NCI-H1694 (cell line): ENCODE data around the gene CHI3L1.
"Not testable (repeated sequence)": the region's sequence is repeated elsewhere in the genome, so short reads cannot be mapped to it uniquely, and the experiment has no call there.

ENCODE experiments used
- DNase-seq: peaks from one replicate; lab custom pipeline; 2025; lab: John Stamatoyannopoulos, UW

Gene CHI3L1

DNA sequence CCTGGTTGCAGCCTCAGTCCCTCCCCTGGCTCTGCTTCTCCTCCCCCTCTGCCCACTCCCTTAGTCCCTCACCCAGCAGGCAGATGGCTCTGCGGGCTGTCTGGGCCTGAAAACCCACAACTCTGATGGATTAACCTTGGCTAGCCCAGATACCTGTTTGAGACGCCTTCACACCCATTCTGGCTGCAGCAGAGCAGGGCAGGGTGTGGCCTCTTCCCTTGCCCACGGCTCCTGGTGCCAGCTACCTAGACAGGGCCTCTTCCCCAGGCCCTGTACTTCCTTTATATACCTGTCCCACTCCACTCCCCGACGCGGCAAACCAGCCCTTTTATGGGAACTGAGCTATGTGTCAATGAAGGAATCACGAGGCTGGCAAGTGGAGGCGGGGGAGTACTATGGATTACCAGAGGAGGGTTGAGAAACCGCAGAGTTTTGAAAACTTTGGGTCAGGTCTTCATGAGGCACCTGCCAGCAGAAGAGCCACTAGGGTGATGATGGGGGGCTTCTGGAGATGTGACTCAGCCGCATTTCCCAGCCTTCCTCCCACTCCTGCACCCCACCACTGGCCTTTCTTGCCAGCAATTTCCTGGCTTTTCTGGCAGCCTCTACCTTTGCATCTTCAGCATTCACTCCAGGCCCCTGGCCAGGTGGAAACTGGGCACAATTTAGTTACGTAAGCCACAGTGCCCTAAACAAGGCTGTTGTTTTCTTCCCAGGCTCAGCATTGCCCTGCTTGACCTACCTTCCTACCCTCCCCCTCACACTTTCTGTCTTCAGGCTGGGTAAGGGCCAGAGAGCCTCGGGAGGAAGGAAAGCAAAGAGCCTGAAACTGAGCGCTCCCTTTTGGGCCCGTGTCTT is at the start of gene CHI3L1:
Gene CHI3L1, minus strand, starts transcription at position 259 of the 858 bp plus-strand sequence. Its CDS starts 81 bp downstream, at position 178.
- DNase-seq, result no peak

DNA sequence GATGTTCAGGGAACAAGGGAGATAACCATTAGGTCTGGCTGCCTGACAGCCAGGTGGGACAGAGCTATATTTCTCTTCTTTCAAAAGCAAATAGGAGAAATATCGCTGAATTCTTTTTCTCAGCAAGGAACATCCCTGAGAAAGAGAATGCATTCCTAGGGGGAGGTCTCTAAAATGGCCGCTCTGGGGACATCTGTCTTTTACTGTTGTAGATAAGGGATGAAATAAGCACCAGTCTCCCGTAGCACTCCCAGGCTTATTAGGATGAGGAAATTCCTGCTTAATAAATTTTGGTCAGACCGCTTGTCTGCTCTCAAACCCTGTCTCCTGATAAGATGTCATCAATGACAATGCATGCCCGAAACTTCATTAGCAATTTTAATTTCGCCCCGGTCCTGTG is 48.4 kb upstream of the CHI3L1 start:
- not testable (repeated sequence) for DNase-seq

DNA sequence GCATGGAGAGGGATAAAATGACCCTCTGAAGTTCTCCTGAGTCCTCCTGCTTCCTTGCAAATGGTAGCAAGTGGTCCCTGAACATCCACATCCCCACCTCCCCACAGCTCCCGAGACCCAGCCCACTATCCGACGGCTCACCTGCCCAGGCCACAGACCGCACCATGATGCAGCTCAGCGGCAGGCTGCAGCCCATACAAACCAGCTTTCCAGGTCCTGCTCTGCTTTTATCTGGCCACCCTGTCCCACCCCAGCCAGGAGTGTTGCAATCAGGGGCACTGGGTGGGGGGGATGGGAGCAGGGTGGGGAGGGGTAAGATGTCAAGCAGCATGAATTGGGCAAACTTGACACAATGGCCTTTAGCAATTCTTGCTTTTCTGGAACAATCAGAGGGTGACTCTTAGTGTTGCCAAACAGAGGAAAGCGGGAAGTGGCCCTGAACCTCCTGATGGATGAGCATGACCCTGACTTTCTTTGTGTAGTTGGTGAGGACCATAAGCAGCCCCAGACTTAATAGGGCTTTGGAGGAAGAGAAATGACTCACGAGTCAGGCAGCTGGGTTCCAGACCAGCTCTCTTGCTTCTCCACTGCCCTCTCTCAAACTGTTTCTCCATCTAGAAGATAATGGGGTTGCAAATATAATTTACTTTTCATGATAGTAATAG is 43.1 kb upstream of the CHI3L1 start, which contains the start of gene CHIT1:
Gene CHIT1, minus strand, starts transcription at position 203 of the 665 bp plus-strand sequence. Its CDS starts 37 bp downstream, at position 166.
- no peak for DNase-seq

DNA sequence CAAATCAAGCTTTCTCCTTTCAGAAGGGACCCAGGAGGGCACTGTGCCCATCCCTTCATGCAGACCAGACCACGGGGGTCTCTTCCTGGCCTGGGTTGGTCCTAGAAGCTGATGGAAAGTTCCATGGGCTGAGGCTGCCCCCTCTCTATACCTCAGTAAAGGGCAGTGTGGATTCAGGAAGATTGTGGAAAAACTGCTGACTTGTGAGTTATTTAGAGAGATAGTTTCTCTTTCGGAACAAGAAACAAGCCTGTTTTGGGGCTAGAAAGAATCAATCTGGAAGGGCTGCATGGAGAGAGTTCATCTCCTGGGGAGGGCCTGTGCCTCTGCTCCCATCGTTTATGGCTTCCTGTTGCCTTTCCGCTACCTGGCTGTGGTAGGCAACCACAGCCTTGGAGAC is 42.2 kb upstream of the CHI3L1 start:
- no peak for DNase-seq

DNA sequence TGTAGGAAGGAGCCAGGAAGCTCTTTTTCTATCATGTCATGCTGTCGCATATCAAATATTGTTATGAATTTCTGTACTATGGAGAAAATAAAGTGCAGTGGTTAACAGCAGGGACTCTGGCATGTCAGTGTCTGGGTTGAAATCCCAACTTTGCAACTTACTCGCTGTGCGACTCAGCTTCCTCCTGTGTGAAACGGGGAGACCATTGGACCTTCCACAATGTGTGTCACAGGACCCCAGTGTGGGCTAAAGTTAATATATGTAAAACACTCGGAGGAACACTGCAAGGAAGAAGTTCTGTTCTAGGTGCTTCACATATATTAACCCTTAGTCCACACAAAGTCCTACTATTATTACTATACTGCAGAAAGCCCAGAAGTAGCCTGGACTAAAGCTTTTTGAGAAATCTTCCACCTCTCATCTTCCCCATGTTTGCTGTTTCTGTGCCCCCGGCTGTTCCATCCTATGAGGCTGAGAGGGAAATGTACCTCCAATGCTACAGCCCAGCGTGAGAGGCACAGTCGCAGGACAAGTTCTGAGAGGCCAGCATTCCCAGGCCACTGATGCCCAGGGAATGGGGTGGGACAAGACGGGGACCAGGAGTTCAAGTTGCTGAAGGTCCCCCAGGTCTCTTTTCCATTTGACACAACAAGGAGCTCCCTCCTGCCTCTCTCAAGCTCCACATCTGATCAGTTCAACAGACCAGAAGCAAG is 41.0 kb upstream of the CHI3L1 start:
- no peak for DNase-seq

DNA sequence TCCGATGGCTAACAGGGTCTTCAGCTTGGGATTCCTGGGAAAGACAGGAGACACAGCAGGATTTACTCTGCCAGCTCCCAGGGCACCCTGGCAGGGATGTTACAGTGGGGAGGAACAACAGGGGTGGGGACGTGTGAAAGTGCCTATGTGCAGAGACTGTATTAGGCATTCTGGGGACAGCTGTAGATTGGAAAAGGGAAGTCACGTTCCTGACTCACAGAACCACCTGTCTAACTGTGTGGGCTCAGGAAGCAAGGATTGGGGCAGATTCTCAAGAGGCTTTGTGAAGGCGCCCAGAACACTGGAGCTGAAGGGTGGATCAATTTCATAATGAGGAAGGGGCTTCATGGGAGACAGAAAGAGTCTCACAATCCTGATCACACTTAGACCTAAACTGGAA is 38.6 kb upstream of the CHI3L1 start:
- no peak for DNase-seq

DNA sequence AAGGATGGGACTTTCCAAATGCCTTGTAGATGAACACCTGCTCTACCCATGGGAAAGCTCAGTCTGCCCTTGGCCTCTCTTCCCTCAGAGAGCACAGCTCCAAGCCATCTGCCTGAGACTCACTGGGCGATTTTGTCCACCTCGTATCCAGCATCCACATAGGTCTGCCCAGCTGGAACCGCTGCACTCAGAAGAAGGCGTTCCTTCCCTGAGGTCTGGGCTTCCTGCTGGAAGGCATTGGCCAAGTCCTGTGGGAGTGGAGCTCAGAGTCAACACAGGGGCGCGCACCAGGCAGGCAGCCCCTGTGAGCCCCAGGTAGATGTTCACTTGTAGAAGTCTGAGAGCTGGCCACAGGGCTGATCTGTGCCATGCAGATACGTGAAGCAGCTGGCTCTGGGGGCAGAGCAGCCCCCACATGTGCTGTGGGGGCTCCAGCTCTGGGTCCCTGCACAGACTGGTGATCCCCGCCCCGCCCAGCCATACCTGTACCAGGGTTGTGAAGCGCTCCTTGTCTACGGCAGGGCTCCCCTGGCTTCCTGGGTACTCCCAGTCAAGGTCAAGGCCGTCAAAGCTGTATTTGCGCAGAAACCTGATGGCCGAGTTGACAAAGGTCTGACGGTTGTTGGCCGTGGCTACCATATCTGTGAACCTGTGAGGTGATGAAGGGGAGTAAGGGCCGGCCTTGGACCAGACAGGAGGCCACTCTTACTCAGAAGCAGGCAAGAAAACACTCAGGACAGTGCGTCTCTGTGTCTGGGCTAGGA is 36.7 kb upstream of the CHI3L1 start:
- DNase-seq, result no peak

DNA sequence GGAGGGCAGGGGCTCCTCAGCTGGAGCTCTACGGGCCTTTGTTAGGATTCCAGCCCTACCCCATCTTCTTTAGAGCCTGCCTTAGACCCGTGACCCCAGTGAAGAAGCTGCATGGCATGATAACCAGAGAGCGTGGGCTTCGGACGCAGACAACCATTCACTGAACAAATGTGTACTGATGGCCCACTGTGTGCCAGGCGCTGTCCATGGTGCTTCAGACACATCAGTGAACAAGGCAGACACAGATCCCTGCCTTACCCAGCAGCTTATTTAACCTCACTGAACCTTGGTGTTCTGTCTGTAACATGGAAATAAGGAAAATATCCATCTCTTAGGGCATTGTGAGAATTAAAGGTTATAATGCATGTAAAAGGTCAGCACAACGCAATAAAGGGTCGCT is 33.4 kb upstream of the CHI3L1 start:
- no peak for DNase-seq

DNA sequence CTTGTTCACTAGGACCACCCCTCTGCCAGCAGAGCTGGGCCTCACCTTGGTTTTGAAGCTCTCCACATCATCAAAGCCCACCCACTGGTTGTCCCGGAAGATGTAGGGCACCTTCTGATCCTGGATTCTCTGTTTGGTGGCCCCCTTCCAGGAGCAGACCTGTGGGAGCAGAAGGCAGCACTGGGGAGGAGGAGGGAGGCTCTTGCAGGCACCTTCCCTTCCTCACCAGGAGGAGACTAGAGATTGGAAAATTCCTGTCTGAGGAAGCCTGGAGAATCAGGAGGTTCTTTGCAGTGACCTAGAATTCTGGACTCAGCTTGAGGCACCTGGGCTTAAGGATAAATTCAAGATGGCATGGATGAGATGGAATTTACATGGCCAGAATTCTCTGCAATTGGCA is 32.7 kb upstream of the CHI3L1 start:
- DNase-seq, result no peak

DNA sequence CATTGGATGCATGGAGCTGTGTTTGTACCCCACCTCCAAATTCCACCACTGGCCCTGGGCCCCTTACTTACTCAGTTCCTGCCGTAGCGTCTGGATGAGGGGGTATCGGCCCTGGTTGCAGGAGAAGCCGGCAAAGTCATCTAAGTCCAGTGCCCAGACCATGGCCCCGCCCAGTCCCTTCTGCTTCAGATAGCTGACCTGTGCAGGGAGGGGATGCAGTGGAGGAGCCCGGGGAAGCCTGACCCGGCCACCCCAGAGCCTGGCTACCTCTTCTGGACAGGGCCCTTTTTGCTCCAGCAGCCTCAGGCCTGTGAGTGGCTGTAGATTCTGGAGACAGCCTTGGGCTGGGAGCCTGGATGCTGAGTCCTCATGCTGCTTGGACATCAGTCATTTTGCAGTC is 31.2 kb upstream of the CHI3L1 start:
- DNase-seq, result no peak

DNA sequence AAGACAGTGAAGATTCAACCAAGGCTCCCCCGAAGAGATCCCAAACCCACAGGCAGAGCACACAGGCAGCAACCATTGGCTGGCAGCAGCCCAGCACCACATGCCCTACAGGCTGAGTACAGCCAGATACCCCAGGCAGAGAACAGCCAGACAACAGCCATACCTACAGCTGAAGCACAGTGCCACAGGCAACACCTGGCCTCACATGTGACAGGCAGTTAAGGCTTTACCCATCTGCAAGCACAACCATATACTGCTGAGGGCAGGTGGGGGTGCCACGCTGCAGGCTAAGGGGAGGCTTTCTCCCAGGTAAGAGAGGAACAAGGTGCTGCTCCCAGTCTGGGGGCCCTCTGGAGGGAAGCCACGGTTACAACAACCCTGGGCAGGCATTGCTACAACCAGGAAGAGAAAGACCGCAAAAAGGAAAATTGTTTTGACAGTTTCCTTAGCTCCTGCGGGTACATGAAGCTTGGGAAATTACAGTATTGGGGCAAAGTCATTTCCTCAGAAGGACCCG is 30.7 kb upstream of the CHI3L1 start:
- no peak for DNase-seq

DNA sequence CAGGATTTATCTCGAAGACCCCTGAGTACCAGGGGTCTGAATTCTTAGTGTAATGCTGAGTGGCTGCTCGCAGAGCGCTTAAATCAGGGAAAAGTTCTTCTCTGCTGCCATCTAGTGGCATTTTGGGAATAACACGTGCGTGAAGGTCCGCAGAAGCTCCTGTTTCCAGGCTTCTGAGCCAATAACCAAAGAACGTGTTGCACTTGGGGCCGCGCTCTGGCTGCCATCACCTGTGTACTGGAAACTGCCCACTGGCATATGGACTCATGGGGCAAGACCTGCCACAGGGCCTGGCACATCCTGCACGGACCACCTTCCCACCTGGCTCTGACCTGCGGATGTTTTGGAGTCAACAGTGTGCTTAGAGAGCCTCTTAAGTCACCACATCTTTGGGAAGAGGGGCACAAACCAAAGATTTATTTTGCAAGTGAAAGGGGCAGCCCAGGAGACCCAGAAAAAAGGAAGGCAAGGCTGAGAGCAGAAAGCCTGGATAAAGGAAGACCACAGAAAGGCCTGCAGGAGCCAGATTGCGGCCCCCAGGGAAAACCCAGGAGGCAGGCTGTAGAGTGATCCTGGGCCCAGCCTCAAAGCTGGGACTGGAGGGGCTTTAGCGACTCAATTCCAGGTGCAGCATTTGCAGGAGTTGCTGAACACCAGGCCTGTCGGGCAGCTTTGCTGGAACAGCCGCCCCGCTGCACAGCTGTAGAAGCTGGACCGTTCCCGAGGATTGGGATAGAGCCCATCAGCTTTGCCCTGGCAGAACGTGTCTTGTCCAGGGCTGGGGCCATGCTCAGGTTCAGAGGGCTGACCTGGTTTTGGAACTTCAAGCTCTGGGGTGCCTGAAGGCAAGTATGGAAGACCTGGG is 30.0 kb upstream of the CHI3L1 start:
- DNase-seq, result peak; percentile 85

DNA sequence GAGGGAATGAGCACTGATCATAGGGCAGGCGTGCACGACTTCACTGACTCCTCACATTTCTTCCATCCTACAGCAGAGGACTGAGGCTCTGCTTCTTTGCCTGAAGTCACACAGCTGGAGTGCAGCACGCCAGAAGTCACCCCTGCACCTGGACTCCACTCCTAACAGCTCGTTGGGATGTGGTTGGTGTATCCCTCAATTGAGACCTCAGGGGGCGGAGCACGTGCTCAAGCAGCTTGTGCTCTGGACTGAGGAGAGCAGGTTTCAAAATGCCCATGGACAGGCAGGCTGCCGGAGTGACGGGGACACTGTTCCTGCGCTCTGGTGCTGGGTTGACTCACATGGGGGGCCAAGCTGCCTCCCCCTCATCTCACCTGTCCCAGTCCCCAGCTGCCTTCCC is 29.1 kb upstream of the CHI3L1 start:
- DNase-seq, result no peak

DNA sequence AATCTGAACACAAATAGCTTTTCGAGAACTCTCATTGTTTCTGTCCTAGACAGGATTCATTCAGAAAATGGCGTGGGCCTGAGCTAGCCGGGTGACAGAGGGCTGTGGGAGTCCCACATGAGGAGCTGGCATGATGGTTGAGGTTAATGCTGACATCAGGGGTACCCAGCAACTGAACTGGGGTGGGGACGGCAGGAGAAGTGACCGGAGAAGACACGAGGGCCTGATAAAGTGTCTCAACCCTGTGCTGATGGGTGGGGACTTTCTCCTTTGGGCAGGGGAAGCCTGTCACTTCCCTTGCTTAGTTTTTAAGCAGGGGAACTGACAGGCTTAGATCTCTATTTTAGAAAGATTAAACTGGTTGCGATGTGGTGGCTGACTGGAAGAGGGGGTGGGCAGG is 28.4 kb upstream of the CHI3L1 start:
- DNase-seq, result no peak

DNA sequence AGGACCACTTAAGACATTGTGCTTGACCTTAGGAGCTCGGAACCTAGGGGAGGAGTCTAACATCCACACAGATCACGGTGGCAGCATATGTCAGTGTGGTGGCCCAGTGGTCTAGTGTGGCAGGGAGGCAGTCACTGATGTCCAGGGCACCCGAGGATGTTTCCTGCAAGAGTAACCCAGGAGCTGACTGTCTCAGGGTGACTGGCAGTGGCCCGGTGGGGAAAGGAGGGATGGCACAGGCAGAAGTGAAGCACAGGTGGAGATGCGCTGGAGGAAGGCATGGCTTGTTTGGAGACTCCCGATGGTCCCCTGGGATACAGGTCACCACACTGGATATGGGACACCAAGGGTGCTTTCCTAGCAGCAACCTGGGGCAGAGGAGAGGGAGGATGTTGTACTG is 26.6 kb upstream of the CHI3L1 start:
- no peak for DNase-seq

DNA sequence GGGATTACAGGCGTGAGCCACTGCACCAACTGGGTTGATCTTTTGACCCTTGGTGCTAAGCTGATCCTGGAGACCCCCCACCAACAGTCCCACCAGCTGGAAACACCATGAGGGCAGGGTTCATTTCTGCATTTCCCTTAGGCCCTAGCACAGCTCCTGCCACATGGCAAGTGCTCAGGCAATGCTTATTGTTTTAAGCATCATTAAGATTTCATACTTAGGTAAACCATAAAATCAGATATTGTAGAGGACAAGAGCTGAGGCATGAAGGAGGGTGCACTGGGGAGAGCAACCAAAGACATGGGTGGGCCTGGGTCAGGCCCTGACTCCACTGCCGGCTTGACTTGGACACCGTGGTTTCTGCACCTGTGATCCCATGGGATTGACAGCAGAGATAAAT is 25.3 kb upstream of the CHI3L1 start:
- DNase-seq, result no peak

DNA sequence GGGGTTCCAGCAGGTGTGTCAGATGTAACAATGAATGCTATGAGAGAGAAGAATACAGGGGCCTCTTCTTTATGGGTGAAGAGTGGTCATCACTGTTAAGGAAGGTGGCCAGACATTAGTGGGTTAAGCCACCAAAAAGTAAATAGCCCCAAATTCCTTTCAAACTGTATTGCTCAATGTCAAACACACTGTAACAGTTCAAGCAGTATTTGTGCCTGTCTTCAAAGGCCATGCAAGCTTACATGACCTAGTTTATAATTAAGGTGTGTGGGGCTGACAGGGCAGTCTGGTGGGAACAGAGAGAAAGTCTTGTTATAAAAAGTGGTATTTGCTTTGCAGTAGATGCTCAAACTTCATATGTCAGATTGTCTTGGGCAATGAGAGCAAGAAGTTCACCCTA is 24.5 kb upstream of the CHI3L1 start:
- no peak for DNase-seq

DNA sequence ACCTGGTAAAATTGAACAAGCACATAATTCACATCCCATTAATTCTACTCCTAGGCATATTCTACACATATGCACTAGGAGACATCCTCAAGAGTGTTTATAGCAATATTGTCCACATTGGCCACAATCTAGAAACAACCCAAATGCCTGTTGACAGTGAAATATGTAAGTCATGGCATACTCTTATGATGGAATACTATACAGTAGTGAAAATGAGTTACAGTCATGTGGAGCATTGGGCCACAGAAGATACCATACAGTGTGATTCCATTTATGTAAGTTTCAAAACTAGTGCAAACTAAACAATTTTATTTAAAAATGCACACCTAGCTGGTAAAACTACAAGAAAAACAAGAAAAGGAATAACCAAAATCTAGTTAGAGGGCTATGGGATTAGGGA is 23.8 kb upstream of the CHI3L1 start:
- no peak for DNase-seq

DNA sequence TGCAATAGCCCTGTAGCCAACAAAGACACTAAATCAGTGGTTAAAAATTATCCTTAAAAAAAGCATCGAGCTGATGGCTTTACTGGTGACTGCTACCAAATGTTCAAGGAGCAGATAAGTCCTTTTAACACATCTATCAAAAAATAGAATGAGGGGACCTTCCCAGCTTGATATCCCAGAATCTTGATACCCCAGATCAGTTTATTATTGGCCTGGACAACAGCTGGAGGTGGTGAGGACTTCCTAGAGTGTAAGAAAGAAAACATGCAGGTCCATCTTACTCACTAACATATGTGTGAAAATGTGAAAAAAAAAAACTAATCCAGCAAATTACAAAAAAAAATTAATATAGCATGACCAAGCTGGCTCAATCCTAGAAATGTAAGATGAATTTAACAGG is 21.7 kb upstream of the CHI3L1 start:
- no peak for DNase-seq

DNA sequence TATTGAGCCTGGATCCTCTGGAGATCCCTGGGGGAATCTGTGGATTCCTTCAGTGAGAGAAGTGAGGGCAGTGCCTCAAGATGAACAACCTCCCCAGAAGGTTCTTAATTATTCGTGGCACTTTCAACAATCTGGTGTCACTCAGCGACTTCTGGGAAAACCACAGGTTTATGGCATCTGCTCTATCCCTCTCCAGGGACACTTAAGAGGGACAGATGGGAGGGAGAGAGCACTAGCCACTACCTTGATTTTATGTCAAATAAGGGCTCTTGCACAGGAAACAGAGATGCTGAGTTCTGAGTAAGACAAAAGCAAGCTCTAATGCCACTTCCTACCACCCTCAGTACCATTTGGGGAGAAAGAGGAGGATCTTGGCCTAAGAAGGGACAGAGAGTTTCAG is 21.2 kb upstream of the CHI3L1 start:
- no peak for DNase-seq

DNA sequence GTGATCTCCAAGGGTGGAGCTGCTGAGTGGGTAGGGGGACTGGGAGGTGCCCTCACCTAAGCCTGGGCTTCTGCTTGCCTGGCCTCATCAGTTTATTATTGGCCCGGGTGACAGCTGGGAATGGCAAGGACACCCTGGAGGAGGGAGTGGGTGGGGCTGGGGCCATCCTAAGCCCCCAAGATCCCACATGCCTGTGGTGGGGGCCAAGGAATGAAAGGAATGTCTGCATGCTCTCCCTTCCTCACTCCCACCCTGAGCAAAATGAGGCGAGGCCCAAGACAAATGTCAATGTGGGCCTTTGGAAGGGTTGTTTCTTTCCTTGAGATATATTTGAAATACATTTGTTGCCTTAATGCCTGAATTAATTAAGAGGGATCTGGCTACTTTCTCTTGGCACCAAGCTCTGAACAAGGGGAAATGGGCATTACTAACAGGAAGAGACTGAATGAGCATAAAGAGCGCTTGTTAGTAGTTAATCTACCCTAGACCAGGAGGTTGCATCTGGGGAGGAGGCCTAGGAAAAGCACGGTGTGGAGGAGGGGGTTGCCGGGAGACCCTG is 19.7 kb upstream of the CHI3L1 start:
- no peak for DNase-seq
